HG03060 (cell line): ENCODE results near the gene SHC3.

ENCODE experiments used
- ATAC-seq: cut with Tn5 transposase; IDR thresholded peaks from one replicate; pipeline ENCODE4 v1.9.1; 2021; ENCODE audit warnings: low read depth, moderate number of reproducible peaks; ENCODE audit not compliant: unreplicated experiment

Gene SHC3

GRCh38 chr9:89008744-89009545 lies 169.7 kb downstream of the SHC3 start:
- no peak for ATAC-seq

- no peak for ATAC-seq
These were observed 170.4 kb downstream of the SHC3 start for GRCh38 chr9:89008055-89008743.

- ATAC-seq = no peak
These were observed 171.3 kb downstream of the SHC3 start for GRCh38 chr9:89006996-89007967.

- ATAC-seq = no peak
These were observed 172.4 kb downstream of the SHC3 start for GRCh38 chr9:89006267-89006666.

GRCh38 chr9:89005323-89005722 lies 173.3 kb downstream of the SHC3 start:
- ATAC-seq = no peak

GRCh38 chr9:89002987-89003386 lies 175.6 kb downstream of the SHC3 start:
- ATAC-seq = no peak

- no peak for ATAC-seq
These were observed 176.6 kb downstream of the SHC3 start for GRCh38 chr9:89001917-89002540.

- ATAC-seq = no peak
These were observed 177.4 kb downstream of the SHC3 start for GRCh38 chr9:89000973-89001916.

GRCh38 chr9:89000371-89000781 lies 178.2 kb downstream of the SHC3 start:
- no peak for ATAC-seq

GRCh38 chr9:88998911-88999310 lies 179.7 kb downstream of the SHC3 start:
- ATAC-seq = no peak

GRCh38 chr9:88998503-88998902 lies 180.1 kb downstream of the SHC3 start:
- no peak for ATAC-seq

- ATAC-seq = no peak
These were observed 181.0 kb downstream of the SHC3 start for GRCh38 chr9:88997646-88998045.

GRCh38 chr9:88996921-88997235 lies 181.7 kb downstream of the SHC3 start:
- no peak for ATAC-seq

GRCh38 chr9:88996046-88996920 lies 182.3 kb downstream of the SHC3 start:
- no peak for ATAC-seq

- ATAC-seq = no peak
These were observed 183.0 kb downstream of the SHC3 start for GRCh38 chr9:88995627-88996026.

- ATAC-seq = no peak
These were observed 183.4 kb downstream of the SHC3 start for GRCh38 chr9:88995200-88995577.

GRCh38 chr9:88994469-88995199 lies 184.0 kb downstream of the SHC3 start:
- no peak for ATAC-seq

GRCh38 chr9:88993871-88994460 lies 184.7 kb downstream of the SHC3 start:
- no peak for ATAC-seq
